Neural crest cell (in vitro differentiated cells): ENCODE results near the gene UBR4. TPM values are rescaled to one million over a fixed set of nuclear protein-coding genes. Genes with fewer than 3 reads are reported as not detected.
A peak's percentile ranks its signal among the peaks of the same experiment; 100 is the strongest.

ENCODE experiments used
- DNase-seq: peaks from one replicate; pipeline ENCODE4 v3.0.0; 2021; ENCODE audit warnings: low read depth, mixed read lengths, low spot score
- H3K27ac Mint-ChIP-seq: one replicate; pipeline ENCODE4 v1.8.0; 2021; ENCODE audit warnings: mild to moderate bottlenecking, mixed read lengths; ENCODE audit not compliant: unreplicated experiment
- H3K27me3 Mint-ChIP-seq: 2 replicates; pipeline ENCODE4 v1.8.0; 2021; ENCODE audit warnings: low read depth, mild to moderate bottlenecking, mixed read lengths
- H3K36me3 Mint-ChIP-seq: 2 replicates; pipeline ENCODE4 v1.8.0; 2021; ENCODE audit warnings: low read depth, mild to moderate bottlenecking, mixed read lengths
- H3K4me1 Mint-ChIP-seq: 2 replicates; pipeline ENCODE4 v1.8.0; 2021; ENCODE audit warnings: mixed read lengths
- H3K4me3 Mint-ChIP-seq: one replicate; pipeline ENCODE4 v1.8.0; 2021; ENCODE audit warnings: mild to moderate bottlenecking, mixed read lengths
- H3K9me3 Mint-ChIP-seq: 2 replicates; pipeline ENCODE4 v1.8.0; 2021; ENCODE audit warnings: mixed read lengths
- total RNA-seq: library from RNA; stranded (reverse); gene quantifications from 2 replicates; pipeline ENCODE4 v1.2.1, GENCODE V29; 2021
- TF ChIP-seq, protein P1 (sequence below): fragments of 200-600 bp; sonication (generic); conservative IDR thresholded peaks from 2 replicates; pipeline ENCODE4 v1.5.0; 2021; ENCODE audit warnings: antibody characterized with exemption, mild to moderate bottlenecking

The UBR4 gene
- total RNA-seq, 1 donor from 2014 or later: 114 TPM

DNA sequence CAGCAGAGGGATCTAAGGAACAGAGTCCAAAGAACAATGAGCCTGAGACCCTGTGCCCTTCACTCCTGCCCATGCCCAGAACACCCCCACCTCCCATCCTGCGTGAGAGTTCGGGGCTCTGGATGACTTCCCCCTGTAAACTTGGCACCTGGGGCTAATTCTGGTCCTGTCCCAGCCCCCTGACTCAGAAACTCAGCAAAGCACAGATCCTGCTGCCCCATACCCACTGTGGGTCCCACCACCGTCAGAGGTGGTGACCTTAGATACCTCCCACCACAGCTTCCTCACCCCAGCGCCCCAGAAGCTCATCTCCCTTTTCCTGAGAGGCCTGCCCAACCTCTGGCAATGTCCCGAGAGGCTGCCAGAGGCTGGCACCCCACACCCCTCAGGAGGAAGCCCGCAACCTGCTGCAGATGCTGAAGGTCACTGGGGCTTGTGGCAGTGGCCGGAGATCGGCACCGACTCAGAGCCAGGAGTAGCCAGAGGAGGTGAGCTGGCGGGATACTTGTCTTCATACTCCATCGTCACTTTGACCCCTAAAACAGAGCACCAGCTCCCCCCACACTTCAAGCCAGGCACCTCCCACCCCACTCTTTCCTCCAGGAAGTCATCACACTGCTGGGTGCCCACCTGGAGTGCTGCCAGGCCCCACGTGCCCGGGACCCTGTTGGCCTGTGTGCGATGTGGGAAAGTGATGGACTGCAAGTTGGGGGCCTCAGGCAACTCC, 142.0 kb downstream of the UBR4 start:
- H3K36me3 Mint-ChIP-seq: peaks cover 2% of the 10 kb centered on the region
- peaks cover 41% of the 10 kb centered on the region for H3K4me1 Mint-ChIP-seq
- peak overlapping the region; percentile 94 for H3K27ac Mint-ChIP-seq
- H3K27me3 Mint-ChIP-seq: no peaks in the 10 kb centered on the region
- no peaks in the 10 kb centered on the region for H3K9me3 Mint-ChIP-seq
- no peak for DNase-seq
- TF ChIP-seq, protein P1, sequence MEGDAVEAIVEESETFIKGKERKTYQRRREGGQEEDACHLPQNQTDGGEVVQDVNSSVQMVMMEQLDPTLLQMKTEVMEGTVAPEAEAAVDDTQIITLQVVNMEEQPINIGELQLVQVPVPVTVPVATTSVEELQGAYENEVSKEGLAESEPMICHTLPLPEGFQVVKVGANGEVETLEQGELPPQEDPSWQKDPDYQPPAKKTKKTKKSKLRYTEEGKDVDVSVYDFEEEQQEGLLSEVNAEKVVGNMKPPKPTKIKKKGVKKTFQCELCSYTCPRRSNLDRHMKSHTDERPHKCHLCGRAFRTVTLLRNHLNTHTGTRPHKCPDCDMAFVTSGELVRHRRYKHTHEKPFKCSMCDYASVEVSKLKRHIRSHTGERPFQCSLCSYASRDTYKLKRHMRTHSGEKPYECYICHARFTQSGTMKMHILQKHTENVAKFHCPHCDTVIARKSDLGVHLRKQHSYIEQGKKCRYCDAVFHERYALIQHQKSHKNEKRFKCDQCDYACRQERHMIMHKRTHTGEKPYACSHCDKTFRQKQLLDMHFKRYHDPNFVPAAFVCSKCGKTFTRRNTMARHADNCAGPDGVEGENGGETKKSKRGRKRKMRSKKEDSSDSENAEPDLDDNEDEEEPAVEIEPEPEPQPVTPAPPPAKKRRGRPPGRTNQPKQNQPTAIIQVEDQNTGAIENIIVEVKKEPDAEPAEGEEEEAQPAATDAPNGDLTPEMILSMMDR: no peak
- H3K4me3 Mint-ChIP-seq: peak overlapping the region; percentile 49

DNA sequence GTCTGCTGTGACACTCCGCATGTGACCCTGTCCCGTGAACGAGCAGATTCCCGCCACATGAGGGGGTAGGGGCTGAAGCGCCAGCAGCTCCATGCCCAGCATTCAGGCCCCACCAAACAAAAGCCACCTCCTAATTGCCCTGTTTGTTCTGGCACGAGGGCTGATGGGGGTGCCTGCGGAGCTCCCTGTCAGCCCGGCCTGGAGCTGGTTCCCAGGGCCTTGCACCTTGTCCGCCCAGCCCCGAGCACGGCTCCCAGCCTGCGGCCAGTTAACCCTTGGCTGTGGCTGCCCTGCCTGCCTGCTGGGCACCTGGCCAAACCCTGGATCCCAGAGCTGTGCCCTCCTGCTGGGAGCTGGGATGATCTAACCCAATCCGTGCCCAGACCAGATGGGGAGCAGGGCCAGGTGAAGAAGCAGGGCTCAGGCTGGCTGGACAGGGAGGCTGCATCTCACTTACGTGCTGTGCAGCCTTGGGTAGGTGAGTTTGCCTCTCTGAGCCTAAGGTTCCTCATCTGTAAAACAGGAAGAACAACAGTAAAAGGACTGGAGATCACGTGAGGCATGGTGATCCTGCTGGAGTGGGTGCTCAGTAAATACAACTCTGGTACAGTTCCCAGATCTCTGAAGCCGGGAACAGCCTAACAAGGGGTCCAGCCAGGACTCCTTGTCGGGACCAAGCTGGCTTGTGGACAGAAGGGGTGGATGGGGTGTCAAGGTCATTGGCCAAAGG, 142.7 kb downstream of the UBR4 start:
- Mint-ChIP-seq H3K27ac (peak overlapping the region; percentile 94), H3K4me1 (peaks cover 41% of the 10 kb centered on the region), H3K36me3 (no peaks in the 10 kb centered on the region), H3K4me3 (peak overlapping the region; percentile 59), H3K9me3 (no peaks in the 10 kb centered on the region), H3K27me3 (no peaks in the 10 kb centered on the region)
- DNase-seq: peak; percentile 49
- TF ChIP-seq, protein P1: no peak

DNA sequence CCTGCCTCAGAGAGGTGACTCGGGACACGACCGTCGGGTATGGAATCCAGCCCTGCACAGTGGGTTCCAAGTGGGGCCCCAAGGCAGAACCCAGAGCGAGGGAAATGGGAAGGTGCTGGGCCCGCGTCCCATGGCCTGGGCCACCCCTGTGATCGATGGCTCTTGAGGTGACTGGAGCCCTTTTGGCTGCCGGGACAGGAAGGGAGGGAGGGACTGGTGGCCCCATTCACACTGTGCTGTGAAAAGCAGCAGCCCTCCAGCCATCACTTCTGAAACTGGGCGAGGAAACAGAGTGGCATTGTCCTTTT, 143.2 kb downstream of the UBR4 start:
- no peaks in the 10 kb centered on the region for H3K36me3 Mint-ChIP-seq

GRCh38 chr1:19066248-19066873, 143.7 kb downstream of the UBR4 start:
- TF ChIP-seq, protein P1: no peak
- H3K4me3 Mint-ChIP-seq: peak overlapping the region; percentile 59
- peaks cover 1% of the 10 kb centered on the region for H3K9me3 Mint-ChIP-seq
- H3K27me3 Mint-ChIP-seq: peaks cover 1% of the 10 kb centered on the region
- no peak for DNase-seq
- peak overlapping the region; percentile 94 for H3K27ac Mint-ChIP-seq
- peaks cover 2% of the 10 kb centered on the region for H3K36me3 Mint-ChIP-seq
- H3K4me1 Mint-ChIP-seq: peaks cover 43% of the 10 kb centered on the region

More for the DNA sequence above, 143.2 kb downstream of the UBR4 start:
- TF ChIP-seq, protein P1: no peak
- Mint-ChIP-seq H3K27me3 (no peaks in the 10 kb centered on the region), H3K4me3 (peak overlapping the region; percentile 59), H3K4me1 (peaks cover 41% of the 10 kb centered on the region), H3K27ac (peak overlapping the region; percentile 94), H3K9me3 (no peaks in the 10 kb centered on the region)
- no peak for DNase-seq

DNA sequence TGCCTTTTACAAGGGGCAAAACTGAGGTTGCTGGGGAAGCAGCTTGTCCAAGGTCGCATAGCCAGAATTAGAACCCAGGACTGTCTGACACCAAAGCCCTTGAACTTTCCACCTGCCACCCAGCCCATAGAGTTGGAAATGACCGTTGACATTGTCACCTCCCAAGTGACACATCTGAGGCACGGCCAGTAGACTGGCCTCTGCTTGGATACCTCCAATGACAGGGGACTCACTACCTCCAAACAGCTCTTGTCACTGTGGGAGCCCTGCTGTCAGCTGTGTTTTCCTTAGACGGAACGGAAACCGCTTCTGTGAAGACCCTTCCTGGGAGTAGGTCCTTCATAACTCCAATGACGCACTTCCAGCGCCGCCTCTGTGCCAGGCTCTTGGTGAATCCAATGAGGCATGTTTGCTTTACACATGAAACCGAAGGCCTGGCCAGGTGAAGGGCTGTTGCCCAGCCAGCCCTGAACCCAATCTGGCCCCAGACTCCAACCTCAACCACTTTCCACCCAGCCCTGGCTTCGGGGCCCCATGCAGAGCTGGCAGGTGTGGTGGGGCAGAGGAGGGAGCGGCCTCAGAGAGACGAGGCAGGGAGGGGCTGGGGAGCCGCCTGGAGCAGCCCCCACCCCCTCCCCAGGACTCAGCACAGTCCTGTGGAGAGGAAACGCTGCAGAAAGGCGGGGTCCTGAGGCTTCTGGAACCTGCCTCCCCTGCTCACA, 144.4 kb downstream of the UBR4 start:
- H3K4me3 Mint-ChIP-seq: no peak overlapping the region
- TF ChIP-seq, protein P1: no peak
- H3K27ac Mint-ChIP-seq: no peak overlapping the region
- no peak for DNase-seq
- peaks cover 2% of the 10 kb centered on the region for H3K27me3 Mint-ChIP-seq
- peaks cover 5% of the 10 kb centered on the region for H3K36me3 Mint-ChIP-seq
- H3K9me3 Mint-ChIP-seq: peaks cover 4% of the 10 kb centered on the region
- peaks cover 42% of the 10 kb centered on the region for H3K4me1 Mint-ChIP-seq
